HG02642 (cell line): ENCODE results near the gene RAB3IP.
"Not testable (repeated sequence)": the region's sequence is repeated elsewhere in the genome, so short reads cannot be mapped to it uniquely, and the experiment has no call there.

Source experiments
- ATAC-seq: cut with Tn5 transposase; IDR thresholded peaks from one replicate; pipeline ENCODE4 v1.9.1; 2021; ENCODE audit warnings: mild to moderate bottlenecking; ENCODE audit not compliant: unreplicated experiment, poor library complexity

Gene RAB3IP

GRCh38 chr12:69834147-69834546, 95.5 kb downstream of the RAB3IP start:
- ATAC-seq: no peak

- no peak for ATAC-seq
Observed at GRCh38 chr12:69834576-69834975, 95.9 kb downstream of the RAB3IP start.

- ATAC-seq: no peak
Observed at GRCh38 chr12:69835081-69835480, 96.4 kb downstream of the RAB3IP start.

GRCh38 chr12:69836015-69836414, 97.4 kb downstream of the RAB3IP start:
- no peak for ATAC-seq

- no peak for ATAC-seq
Observed at GRCh38 chr12:69837191-69837590, 98.5 kb downstream of the RAB3IP start.

GRCh38 chr12:69837657-69838415, 99.2 kb downstream of the RAB3IP start:
- no peak for ATAC-seq

GRCh38 chr12:69840727-69841126, 102.1 kb downstream of the RAB3IP start:
- ATAC-seq: no peak

GRCh38 chr12:69843608-69844007, 104.9 kb downstream of the RAB3IP start:
- no peak for ATAC-seq

- no peak for ATAC-seq
Observed at GRCh38 chr12:69844416-69844815, 105.8 kb downstream of the RAB3IP start.

- ATAC-seq: no peak
Observed at GRCh38 chr12:69844836-69845235, 106.2 kb downstream of the RAB3IP start.

GRCh38 chr12:69846976-69847375, 108.3 kb downstream of the RAB3IP start:
- no peak for ATAC-seq

- ATAC-seq: no peak
Observed at GRCh38 chr12:69851976-69852375, 113.3 kb downstream of the RAB3IP start.

- ATAC-seq: not testable (repeated sequence)
Observed at GRCh38 chr12:69853176-69853961, 114.7 kb downstream of the RAB3IP start.

GRCh38 chr12:69866698-69867097, 128.0 kb downstream of the RAB3IP start:
- no peak for ATAC-seq

GRCh38 chr12:69868695-69869094, 130.0 kb downstream of the RAB3IP start:
- ATAC-seq: no peak

GRCh38 chr12:69872804-69873203, 134.1 kb downstream of the RAB3IP start:
- no peak for ATAC-seq
